ENCODE measurements around the gene ZNF236.
"Not testable (repeated sequence)": the region's sequence is repeated elsewhere in the genome, so short reads cannot be mapped to it uniquely, and the experiment has no call there.

Gene ZNF236

GRCh38 chr18:76822506-76823160 is at the start of gene ZNF236:
Gene ZNF236 (plus strand): TSS chr18:76822557. CDS start chr18:76822608, 51 bp downstream.
- DNase-seq, result peak; percentile 72

GRCh38 chr18:76772665-76773064 is 49.7 kb upstream of the ZNF236 start:
- no peak for DNase-seq

GRCh38 chr18:76777036-76777435 is 45.3 kb upstream of the ZNF236 start:
- not testable (repeated sequence) for DNase-seq

- no peak for DNase-seq
Observed at GRCh38 chr18:76783786-76784484, 38.4 kb upstream of the ZNF236 start.

GRCh38 chr18:76785872-76786271 is 36.5 kb upstream of the ZNF236 start:
- no peak for DNase-seq

GRCh38 chr18:76788571-76789317 is 33.6 kb upstream of the ZNF236 start:
- no peak for DNase-seq

GRCh38 chr18:76791106-76791505 is 31.3 kb upstream of the ZNF236 start:
- no peak for DNase-seq

GRCh38 chr18:76791642-76792041 is 30.7 kb upstream of the ZNF236 start:
- no peak for DNase-seq

GRCh38 chr18:76794326-76794725 is 28.0 kb upstream of the ZNF236 start:
- no peak for DNase-seq

- DNase-seq, result peak; percentile 50
Observed at GRCh38 chr18:76801567-76802505, 20.5 kb upstream of the ZNF236 start.

- DNase-seq, result no peak
Observed at GRCh38 chr18:76803413-76803812, 18.9 kb upstream of the ZNF236 start.

- peak; percentile 49 for DNase-seq
Observed at GRCh38 chr18:76803814-76804213, 18.5 kb upstream of the ZNF236 start.

- DNase-seq, result no peak
Observed at GRCh38 chr18:76805221-76805620, 17.1 kb upstream of the ZNF236 start.

GRCh38 chr18:76806301-76806700 is 16.1 kb upstream of the ZNF236 start:
- DNase-seq, result no peak

GRCh38 chr18:76808561-76808960 is 13.8 kb upstream of the ZNF236 start:
- DNase-seq, result no peak

GRCh38 chr18:76811530-76811929 is 10.8 kb upstream of the ZNF236 start:
- DNase-seq, result peak; percentile 18

GRCh38 chr18:76814256-76814655 is 8.1 kb upstream of the ZNF236 start:
- no peak for DNase-seq

GRCh38 chr18:76816127-76816526 is 6.2 kb upstream of the ZNF236 start:
- no peak for DNase-seq

GRCh38 chr18:76817888-76818611 is 4.3 kb upstream of the ZNF236 start:
- no peak for DNase-seq

GRCh38 chr18:76819411-76820136 is 2.8 kb upstream of the ZNF236 start:
- DNase-seq, result no peak

- DNase-seq, result no peak
Observed at GRCh38 chr18:76821356-76821874, 942 bp upstream of the ZNF236 start.

All from inflammatory macrophage treated with lipopolysaccharide for 4 hours (primary cell).